WERI-Rb-1 (cell line): ENCODE results near the gene RUSF1.

ENCODE experiments used
- DNase-seq: peaks from one replicate; pipeline ENCODE4 v3.0.0-alpha.2; 2020
- H3K27ac ChIP-seq: fragments of 250-450 bp; sonication (Bioruptor Pico); 2 replicates; pipeline ENCODE4 v1.5.1; 2020; ENCODE audit warnings: mild to moderate bottlenecking, moderate library complexity
- H3K27me3 ChIP-seq: fragments of 250-450 bp; sonication (Bioruptor Pico); 2 replicates; pipeline ENCODE4 v1.5.1; 2021; ENCODE audit warnings: mild to moderate bottlenecking, low read depth, moderate library complexity; ENCODE audit not compliant: insufficient read depth, severe bottlenecking
- H3K36me3 ChIP-seq: fragments of 250-450 bp; sonication (Bioruptor Pico); 2 replicates; pipeline ENCODE4 v1.5.1; 2020; ENCODE audit warnings: mild to moderate bottlenecking, moderate library complexity
- H3K4me3 ChIP-seq: 2 replicates; pipeline ENCODE4 v1.5.1; 2011; ENCODE audit warnings: low read depth, mild to moderate bottlenecking, control low read depth, low read length
- H3K9me3 ChIP-seq: fragments of 250-450 bp; sonication (Bioruptor Pico); 2 replicates; pipeline ENCODE4 v1.5.1; 2021; ENCODE audit warnings: mild to moderate bottlenecking, moderate library complexity; ENCODE audit not compliant: severe bottlenecking
- TF ChIP-seq, protein P1 (sequence below): IDR thresholded peaks from 2 replicates; pipeline ENCODE4 v1.5.1; 2011; ENCODE audit warnings: low read depth, mild to moderate bottlenecking, control low read depth, inconsistent platforms, low read length

RUSF1 gene

DNA sequence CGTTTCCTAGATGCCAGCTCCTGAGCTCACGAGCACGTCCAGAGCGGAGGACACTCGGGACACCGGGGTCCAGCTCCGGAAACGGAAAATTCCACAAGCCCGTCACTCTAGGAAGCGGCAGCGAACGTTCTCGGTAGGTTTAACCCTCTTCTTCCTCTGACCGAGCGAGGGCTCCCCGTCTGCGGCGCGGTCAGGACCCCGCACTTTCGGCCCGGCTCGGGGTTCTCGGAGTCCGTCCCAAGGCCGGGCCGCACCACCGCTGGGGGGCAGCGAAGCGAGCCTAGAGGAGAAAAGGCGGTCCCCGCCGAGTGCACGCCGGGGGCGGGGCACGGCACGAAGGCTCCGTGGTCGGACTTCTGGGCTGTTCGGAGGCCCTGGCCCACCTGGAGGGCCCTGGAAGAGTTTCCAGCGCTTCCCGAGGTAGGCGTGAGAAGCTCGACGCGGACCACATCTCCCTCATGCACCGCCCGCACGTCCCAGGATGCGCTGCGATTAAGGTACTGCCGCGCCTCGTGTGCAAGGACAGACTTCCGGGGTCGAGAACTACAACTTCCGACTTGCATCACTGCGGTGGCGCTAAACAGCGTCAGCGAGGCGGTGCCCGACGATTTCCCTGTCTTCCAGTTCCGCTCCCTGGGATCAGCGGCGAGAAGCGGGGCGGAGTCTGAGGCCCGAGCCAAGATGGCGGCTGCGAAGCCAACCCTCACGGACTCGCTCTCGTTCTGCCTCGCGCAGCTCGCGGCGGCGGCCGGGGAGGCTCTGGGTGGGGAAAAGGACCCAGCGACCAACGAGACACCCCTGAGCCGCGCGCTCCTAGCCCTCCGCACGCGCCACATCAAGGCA lies 49.1 kb downstream of the RUSF1 start, which contains the start of gene ARMC5:
Gene ARMC5, plus strand, starts transcription at position 658 of the 843 bp plus-strand sequence. Its CDS starts 24 bp downstream, at position 682.
- Histone ChIP-seq H3K9me3 (no peaks in the 10 kb centered on the region), H3K27ac (peak within 1 kb of the TSS; percentile 98), H3K36me3 (peaks cover 17% of the 10 kb centered on the region), H3K4me3 (peak within 1 kb of the TSS; percentile 88), H3K27me3 (no peaks in the 10 kb centered on the region)
- TF ChIP-seq, protein P1, sequence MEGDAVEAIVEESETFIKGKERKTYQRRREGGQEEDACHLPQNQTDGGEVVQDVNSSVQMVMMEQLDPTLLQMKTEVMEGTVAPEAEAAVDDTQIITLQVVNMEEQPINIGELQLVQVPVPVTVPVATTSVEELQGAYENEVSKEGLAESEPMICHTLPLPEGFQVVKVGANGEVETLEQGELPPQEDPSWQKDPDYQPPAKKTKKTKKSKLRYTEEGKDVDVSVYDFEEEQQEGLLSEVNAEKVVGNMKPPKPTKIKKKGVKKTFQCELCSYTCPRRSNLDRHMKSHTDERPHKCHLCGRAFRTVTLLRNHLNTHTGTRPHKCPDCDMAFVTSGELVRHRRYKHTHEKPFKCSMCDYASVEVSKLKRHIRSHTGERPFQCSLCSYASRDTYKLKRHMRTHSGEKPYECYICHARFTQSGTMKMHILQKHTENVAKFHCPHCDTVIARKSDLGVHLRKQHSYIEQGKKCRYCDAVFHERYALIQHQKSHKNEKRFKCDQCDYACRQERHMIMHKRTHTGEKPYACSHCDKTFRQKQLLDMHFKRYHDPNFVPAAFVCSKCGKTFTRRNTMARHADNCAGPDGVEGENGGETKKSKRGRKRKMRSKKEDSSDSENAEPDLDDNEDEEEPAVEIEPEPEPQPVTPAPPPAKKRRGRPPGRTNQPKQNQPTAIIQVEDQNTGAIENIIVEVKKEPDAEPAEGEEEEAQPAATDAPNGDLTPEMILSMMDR, result peak; percentile 63
- peak; percentile 98 for DNase-seq

DNA sequence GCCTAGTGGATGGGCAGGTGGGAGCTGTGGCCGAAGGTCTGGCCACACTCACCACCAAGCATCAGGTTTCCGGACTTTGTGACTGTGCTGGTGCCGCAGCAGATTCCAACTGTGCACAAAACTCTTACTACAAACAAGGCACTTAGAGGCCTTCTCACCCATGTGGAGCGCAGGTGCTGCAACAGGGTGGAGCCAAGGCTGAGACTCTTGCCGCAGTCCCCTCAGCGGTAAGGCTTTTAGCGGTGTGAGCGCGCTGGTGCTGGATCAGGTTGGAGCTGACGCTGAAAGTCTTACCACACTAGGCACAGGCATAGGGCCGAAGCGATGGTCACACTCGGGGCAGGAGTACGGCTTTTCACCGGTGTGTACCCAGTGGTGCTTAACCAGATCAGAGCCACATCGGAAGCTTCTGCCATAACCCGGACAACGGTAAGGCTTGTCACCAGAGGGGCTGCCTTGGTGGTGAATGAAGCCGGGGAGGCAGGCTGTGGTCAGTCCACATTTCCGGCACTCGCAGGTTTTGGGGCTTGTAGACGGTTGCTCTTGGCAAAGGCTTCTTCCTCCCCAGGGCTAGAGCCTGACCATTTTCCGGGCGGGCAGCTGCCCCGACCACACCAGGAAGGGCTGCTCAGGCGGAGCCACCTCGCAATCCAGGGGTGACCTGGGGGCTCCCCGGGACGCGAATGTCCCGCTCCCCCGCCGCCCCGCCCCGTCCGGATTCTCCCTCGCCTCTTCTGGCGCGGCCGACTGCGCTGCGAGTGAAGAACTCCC lies 49.9 kb downstream of the RUSF1 start:
- Histone ChIP-seq H3K4me3 (peak overlapping the region; percentile 88), H3K36me3 (peaks cover 17% of the 10 kb centered on the region), H3K9me3 (no peaks in the 10 kb centered on the region), H3K27ac (peak overlapping the region; percentile 98), H3K27me3 (no peaks in the 10 kb centered on the region)
- TF ChIP-seq, protein P1, result peak; percentile 42
- peak; percentile 46 for DNase-seq

- Histone ChIP-seq H3K4me3 (no peak overlapping the region), H3K36me3 (peaks cover 9% of the 10 kb centered on the region), H3K27me3 (no peaks in the 10 kb centered on the region), H3K9me3 (no peaks in the 10 kb centered on the region), H3K27ac (no peak overlapping the region)
- TF ChIP-seq, protein P1, result no peak
- DNase-seq, result no peak
Observed at GRCh38 chr16:31456988-31457360, 51.2 kb downstream of the RUSF1 start.

- H3K9me3 ChIP-seq, result no peaks in the 10 kb centered on the region
- no peak overlapping the region for H3K4me3 ChIP-seq
- no peaks in the 10 kb centered on the region for H3K27me3 ChIP-seq
- TF ChIP-seq, protein P1, result peak; percentile 77
- H3K27ac ChIP-seq, result no peak overlapping the region
- peaks cover 6% of the 10 kb centered on the region for H3K36me3 ChIP-seq
- peak; percentile 43 for DNase-seq
Observed at GRCh38 chr16:31455601-31456314, 52.4 kb downstream of the RUSF1 start.

- DNase-seq, result no peak
- H3K27ac ChIP-seq, result no peak overlapping the region
- H3K36me3 ChIP-seq, result peaks cover 3% of the 10 kb centered on the region; the same call in 1 of the 2 replicates
- H3K4me3 ChIP-seq, result no peak overlapping the region
- no peaks in the 10 kb centered on the region for H3K27me3 ChIP-seq
- TF ChIP-seq, protein P1, result no peak
- no peaks in the 10 kb centered on the region for H3K9me3 ChIP-seq
Observed at GRCh38 chr16:31453255-31454204, 54.7 kb downstream of the RUSF1 start.
